Endothelial cell of coronary artery (primary cell): ENCODE data around the gene TMA7. TPM values are rescaled to one million over a fixed set of nuclear protein-coding genes. Genes with fewer than 3 reads are reported as not detected.

Experiments
- total RNA-seq: library from RNA; depleted of rRNA; stranded (reverse); fragments of >200 nt; gene quantifications from 2 replicates; pipeline ENCODE4 v1.2.3, GENCODE V29; 2014

TMA7 gene
- total RNA-seq: 350 and 477 TPM in 2 replicates

GRCh38 chr3:48439820-48440589 is at the start of gene TMA7, which contains the start of gene CCDC51:
TMA7 (plus strand) TSS chr3:48440257; CDS start chr3:48440297, 40 bp downstream.
CCDC51 (minus strand) TSS chr3:48440119; CDS start chr3:48435128, 4,991 bp downstream.

GRCh38 chr3:48429960-48430707 is 9.9 kb upstream of the TMA7 start, which contains the start of gene PLXNB1:
PLXNB1 (minus strand) TSS chr3:48430086; CDS start chr3:48424611, 5,475 bp downstream.

GRCh38 chr3:48446425-48447193 is 6.6 kb downstream of the TMA7 start, which contains the start of gene ATRIP:
ATRIP (plus strand) TSS chr3:48446737; CDS start chr3:48446846, 109 bp downstream.

Other genes starting within 250 kb of the TMA7 start
- gene CAMP, start 216.8 kb upstream of the TMA7 start, total RNA-seq: not detected in 2 replicates
- gene ZNF589, start 199.2 kb upstream of the TMA7 start, total RNA-seq: 4.5 and 6.8 TPM in 2 replicates
- 18.1 and 27.1 TPM in 2 replicates for gene NME6, start 138.9 kb upstream of the TMA7 start, total RNA-seq
- gene SPINK8, start 106.6 kb upstream of the TMA7 start, total RNA-seq: not detected in 2 replicates
- gene FBXW12, start 68.0 kb upstream of the TMA7 start, total RNA-seq: not detected in 2 replicates
- 22.6 and 24.9 TPM in 2 replicates for gene PLXNB1, start 10.2 kb upstream of the TMA7 start, total RNA-seq
- gene CCDC51, start 138 bp upstream of the TMA7 start, total RNA-seq: 14.2 and 18.4 TPM in 2 replicates
- 6.6 and 7.6 TPM in 2 replicates for gene ATRIP, start 6.5 kb downstream of the TMA7 start, total RNA-seq
- 118 and 125 TPM in 2 replicates for gene SHISA5, start 63.9 kb downstream of the TMA7 start, total RNA-seq
- 1.4 and 6.6 TPM in 2 replicates for gene PFKFB4, start 116.5 kb downstream of the TMA7 start, total RNA-seq
- 0.09 TPM in 1 of 2 replicates, not detected in the other for gene UCN2, start 123.5 kb downstream of the TMA7 start, total RNA-seq
- 0.18 and 1.4 TPM in 2 replicates for gene COL7A1, start 155.1 kb downstream of the TMA7 start, total RNA-seq
- 300 and 343 TPM in 2 replicates for gene UQCRC1, start 169.4 kb downstream of the TMA7 start, total RNA-seq
- not detected in 2 replicates for gene TMEM89, start 181.5 kb downstream of the TMA7 start, total RNA-seq
- gene SLC26A6, start 195.2 kb downstream of the TMA7 start, total RNA-seq: 10.6 and 23.9 TPM in 2 replicates
- gene CELSR3, start 222.6 kb downstream of the TMA7 start, total RNA-seq: 0.18 and 0.47 TPM in 2 replicates
- 4.7 and 6.9 TPM in 2 replicates for gene NCKIPSD, start 245.7 kb downstream of the TMA7 start, total RNA-seq